Common myeloid progenitor, CD34-positive (primary cell): ENCODE results near the gene KLHL22.

Source experiments
- CTCF ChIA-PET: fragments of 350-600 bp; sonication (Branson Sonifier 250); formaldehyde crosslinking; loops from one replicate; lab custom pipeline; 2021; ENCODE audit warnings: antibody characterized with exemption; lab: Charles Lee
- POLR2A ChIA-PET: fragments of 350-600 bp; sonication (Branson Sonifier 250); formaldehyde crosslinking; loops from one replicate; lab custom pipeline; 2021; ENCODE audit warnings: antibody characterized with exemption; lab: Charles Lee
- DNase-seq, 3 donors: peaks; one replicate each; pipeline versions ENCODE4 v3.0.0 to v3.0.0-alpha.2; 2013
- H3K27ac ChIP-seq, 2 experiments: 1 replicate in 1 of 2; 2 replicates in 1 of 2; pipeline ENCODE4 v1.7.0; 2013; ENCODE audit warnings: inconsistent platforms in 2 of 2, low read length in 2 of 2, mild to moderate bottlenecking in 2 of 2, low read depth in 1 of 2, moderate library complexity in 1 of 2; ENCODE audit not compliant: severe bottlenecking in 2 of 2, insufficient read depth in 1 of 2, poor library complexity in 1 of 2
- H3K27me3 ChIP-seq, 5 experiments: replicated peaks in 2 of 5; 1 replicate in 3 of 5; 2 replicates in 2 of 5; pipeline versions ENCODE4 v1.6.1 to v1.7.0; 2013; ENCODE audit warnings: low read length in 4 of 5, mild to moderate bottlenecking in 2 of 5, moderate library complexity in 2 of 5, inconsistent platforms in 1 of 5; ENCODE audit not compliant: insufficient read depth in 5 of 5, control insufficient read depth in 4 of 5
- H3K36me3 ChIP-seq, 4 experiments: 1 replicate in 2 of 4; 2 replicates in 2 of 4; pipeline versions ENCODE4 v1.6.1 to v1.7.0; 2013; ENCODE audit warnings: low read length in 3 of 4, control low read depth in 1 of 4, mild to moderate bottlenecking in 1 of 4; ENCODE audit not compliant: control insufficient read depth in 4 of 4, insufficient read depth in 4 of 4
- H3K4me1 ChIP-seq, 4 experiments: 1 replicate in 3 of 4; 2 replicates in 1 of 4; pipeline versions ENCODE4 v1.6.1 to v1.7.1; 2013; ENCODE audit warnings: low read length in 3 of 4, mild to moderate bottlenecking in 3 of 4, control low read depth in 1 of 4, inconsistent platforms in 1 of 4, moderate library complexity in 1 of 4; ENCODE audit not compliant: control insufficient read depth in 4 of 4, insufficient read depth in 4 of 4; ENCODE audit errors: control extremely low read depth in 1 of 4
- H3K4me3 ChIP-seq, 7 experiments: 1 replicate in 4 of 7; 2 replicates in 3 of 7; pipeline versions ENCODE4 v1.5.1 to v1.7.0; 2013; ENCODE audit warnings: mild to moderate bottlenecking in 7 of 7, low read length in 6 of 7, moderate library complexity in 6 of 7, inconsistent platforms in 2 of 7, low read depth in 2 of 7, control low read depth in 1 of 7; ENCODE audit not compliant: insufficient read depth in 4 of 7, control insufficient read depth in 1 of 7; ENCODE audit errors: extremely low read depth in 1 of 7
- H3K9me3 ChIP-seq, 5 experiments: 1 replicate in 4 of 5; 2 replicates in 1 of 5; pipeline versions ENCODE4 v1.6.1 to v1.7.1; 2013; ENCODE audit warnings: low read length in 4 of 5, mild to moderate bottlenecking in 2 of 5, inconsistent platforms in 1 of 5, low read depth in 1 of 5, moderate library complexity in 1 of 5; ENCODE audit not compliant: control insufficient read depth in 4 of 5, insufficient read depth in 2 of 5; ENCODE audit errors: control extremely low read depth in 1 of 5
- WGBS: methylation state at CpG from one replicate; pipeline ENCODE4 v1.1.5; 2013; ENCODE audit not compliant: insufficient coverage; 5-methylcytosine and 5-hydroxymethylcytosine counted together

Gene KLHL22

GRCh38 chr22:20405291-20405930, 90.2 kb downstream of the KLHL22 start:
- H3K27me3 ChIP-seq = no peaks in the 10 kb centered on the region
- DNase-seq = no peak
- H3K27ac ChIP-seq = no peak overlapping the region
- POLR2A ChIA-PET = no interaction called here
- 99% methylated on average over 37 of the region's 45 CpGs for WGBS
- no peaks in the 10 kb centered on the region for H3K4me1 ChIP-seq
- no peak overlapping the region for H3K4me3 ChIP-seq
- no peaks in the 10 kb centered on the region for H3K9me3 ChIP-seq
- CTCF ChIA-PET = interaction anchor here (5.8 kb wide), 1 partner anchor 13 kb away, joined by 28 read pairs; no protein-coding TSS in a partner anchor
- H3K36me3 ChIP-seq = peaks cover 11 to 69% (median 41%) of the 10 kb centered on the region in 4 experiments

GRCh38 chr22:20404881-20405280, 90.7 kb downstream of the KLHL22 start:
- ChIA-PET CTCF (interaction anchor here (5.8 kb wide), 1 partner anchor 13 kb away, joined by 28 read pairs; no protein-coding TSS in a partner anchor), POLR2A (no interaction called here)
- no peak for DNase-seq
- 96% methylated on average over 15 of the region's 18 CpGs for WGBS
- no peak overlapping the region for H3K27ac ChIP-seq
- H3K36me3 ChIP-seq = peaks cover 13 to 72% (median 42%) of the 10 kb centered on the region in 4 experiments
- no peaks in the 10 kb centered on the region for H3K27me3 ChIP-seq
- H3K4me1 ChIP-seq = no peaks in the 10 kb centered on the region
- no peak overlapping the region for H3K4me3 ChIP-seq
- no peaks in the 10 kb centered on the region for H3K9me3 ChIP-seq

DNA sequence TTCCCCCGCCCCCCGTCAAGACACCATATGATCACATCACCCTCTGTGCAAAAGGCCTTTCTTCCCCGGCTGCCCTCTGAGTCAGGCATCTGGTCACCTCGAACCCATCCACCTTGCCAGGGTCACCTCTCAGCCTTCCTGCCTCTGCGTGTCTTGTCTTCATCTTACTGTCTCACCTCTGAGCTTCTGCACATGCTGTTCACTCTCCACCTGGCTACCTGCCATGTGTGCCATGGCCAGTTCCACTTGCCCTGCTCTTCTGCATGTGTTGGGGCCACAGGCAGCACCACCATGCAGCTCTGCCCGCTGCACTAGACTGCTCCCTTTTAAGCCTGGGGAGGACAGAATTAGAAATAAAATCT, 91.8 kb downstream of the KLHL22 start:
- H3K36me3 ChIP-seq = peaks cover 13 to 72% (median 42%) of the 10 kb centered on the region in 4 experiments
- no peaks in the 10 kb centered on the region for H3K27me3 ChIP-seq
- WGBS = 96% methylated on average over 5 of the region's 6 CpGs
- H3K9me3 ChIP-seq = no peaks in the 10 kb centered on the region
- H3K4me3 ChIP-seq = no peak overlapping the region
- no peak overlapping the region for H3K27ac ChIP-seq
- ChIA-PET CTCF (interaction anchor here (1.0 to 5.8 kb wide), 2 partner anchors 14 to 53 kb away, joined by 4 to 28 read pairs; no protein-coding TSS in a partner anchor), POLR2A (no interaction called here)
- no peaks in the 10 kb centered on the region for H3K4me1 ChIP-seq
- no peak for DNase-seq

- no peak for DNase-seq
- no peaks in the 10 kb centered on the region for H3K9me3 ChIP-seq
- H3K27ac ChIP-seq = no peak overlapping the region
- no peaks in the 10 kb centered on the region for H3K27me3 ChIP-seq
- H3K4me1 ChIP-seq = no peaks in the 10 kb centered on the region
- H3K4me3 ChIP-seq = no peak overlapping the region
- ChIA-PET POLR2A (no interaction called here), CTCF (interaction anchor here (1.0 to 5.8 kb wide), 2 partner anchors 15 to 53 kb away, joined by 4 to 28 read pairs; no protein-coding TSS in a partner anchor)
- WGBS = 100% methylated on average over 9 of the region's 9 CpGs
- peaks cover 13 to 72% (median 42%) of the 10 kb centered on the region in 4 experiments for H3K36me3 ChIP-seq
These were observed 92.4 kb downstream of the KLHL22 start for GRCh38 chr22:20402960-20403778.

GRCh38 chr22:20401376-20402014, 94.1 kb downstream of the KLHL22 start:
- ChIA-PET POLR2A (no interaction called here), CTCF (no interaction called here)
- peaks cover 0 to 2% (median under 1%) of the 10 kb centered on the region in 4 experiments for H3K4me1 ChIP-seq
- no peak overlapping the region for H3K4me3 ChIP-seq
- peaks cover 10 to 57% (median 33%) of the 10 kb centered on the region in 4 experiments for H3K36me3 ChIP-seq
- WGBS = 100% methylated on average over 9 of the region's 13 CpGs
- H3K9me3 ChIP-seq = no peaks in the 10 kb centered on the region
- H3K27ac ChIP-seq = no peak overlapping the region
- no peaks in the 10 kb centered on the region for H3K27me3 ChIP-seq
- DNase-seq = no peak

GRCh38 chr22:20400606-20401375, 94.8 kb downstream of the KLHL22 start:
- POLR2A ChIA-PET = no interaction called here

More at GRCh38 chr22:20400606-20401375, 94.8 kb downstream of the KLHL22 start:
- Histone ChIP-seq H3K36me3 (peaks cover 10 to 50% (median 27%) of the 10 kb centered on the region in 4 experiments), H3K4me3 (no peak overlapping the region), H3K9me3 (no peaks in the 10 kb centered on the region), H3K27me3 (no peaks in the 10 kb centered on the region), H3K27ac (no peak overlapping the region), H3K4me1 (peaks cover 1 to 9% (median 5%) of the 10 kb centered on the region in 4 experiments)
- CTCF ChIA-PET = no interaction called here
- no peak for DNase-seq
- 98% methylated on average over 12 of the region's 15 CpGs for WGBS
